Ramos (cell line): ENCODE data around the gene SLC37A3.
"Not testable (repeated sequence)": the region's sequence is repeated elsewhere in the genome, so short reads cannot be mapped to it uniquely, and the experiment has no call there.

ENCODE experiments used
- in situ Hi-C: fragments of 300-500 bp; cut with MboI; formaldehyde crosslinking; loops from one replicate; pipeline ENCODE4 v1.14.3; 2022; ENCODE audit warnings: low sequenced_read_pairs; ENCODE audit not compliant: unreplicated experiment

The SLC37A3 gene

DNA sequence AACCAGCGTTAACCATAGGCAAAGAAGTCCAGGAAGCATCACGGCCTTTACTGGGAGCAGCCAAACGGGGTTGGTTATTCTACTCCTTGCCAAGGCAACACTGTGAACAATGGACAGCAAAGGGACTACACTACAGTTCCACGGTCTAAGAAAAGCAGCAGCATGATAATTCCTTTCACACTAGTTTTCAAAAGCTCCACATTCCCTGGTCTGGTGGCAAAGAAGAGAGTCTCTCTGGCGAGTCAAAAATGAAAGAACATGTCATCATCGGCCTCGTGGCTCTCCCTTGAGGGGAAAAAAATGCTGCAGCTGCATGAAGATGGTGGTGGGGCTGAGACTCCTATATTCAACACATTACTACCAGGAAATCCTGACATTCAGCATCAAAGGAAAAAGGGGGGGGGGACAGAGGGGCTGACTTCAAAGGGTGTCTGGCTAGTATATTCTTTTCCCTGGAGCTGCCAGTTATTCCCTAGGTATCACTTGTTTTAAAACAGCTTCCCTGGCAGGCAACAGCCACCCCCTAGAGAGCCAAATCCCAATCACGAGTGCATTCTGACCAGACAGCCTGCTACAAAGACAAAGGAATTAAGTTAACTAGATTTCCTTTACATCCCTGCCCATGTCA is 49.1 kb downstream of the SLC37A3 start:
- in situ Hi-C loops, result loop anchor here (10.0 kb wide), 1 partner anchor 704 kb away; no protein-coding TSS in a partner anchor

GRCh38 chr7:140348161-140348849 is 50.0 kb downstream of the SLC37A3 start:
- in situ Hi-C loops, result loop anchor here (10.0 kb wide), 1 partner anchor 704 kb away; no protein-coding TSS in a partner anchor

DNA sequence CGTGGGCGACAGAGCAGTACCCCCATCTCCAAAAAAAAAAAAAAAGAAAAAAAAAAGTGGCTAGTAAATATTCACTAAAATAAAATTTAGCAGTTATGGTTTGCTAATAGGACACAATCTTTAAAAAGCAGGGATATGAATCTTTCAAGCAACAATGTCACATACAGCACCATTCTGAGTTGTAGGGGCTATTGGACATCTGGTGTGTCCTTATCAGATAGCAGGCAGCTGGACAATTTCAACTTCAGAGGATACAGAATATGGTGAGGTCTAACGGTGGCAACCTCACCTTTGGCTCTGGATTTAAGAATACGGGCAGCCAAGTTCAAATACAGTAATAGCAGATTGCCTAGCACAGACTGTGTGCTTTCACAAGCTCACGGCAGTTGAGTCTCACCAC is 51.1 kb downstream of the SLC37A3 start:
- in situ Hi-C loops, result loop anchor here (10.0 kb wide), 1 partner anchor 702 kb away; no protein-coding TSS in a partner anchor

DNA sequence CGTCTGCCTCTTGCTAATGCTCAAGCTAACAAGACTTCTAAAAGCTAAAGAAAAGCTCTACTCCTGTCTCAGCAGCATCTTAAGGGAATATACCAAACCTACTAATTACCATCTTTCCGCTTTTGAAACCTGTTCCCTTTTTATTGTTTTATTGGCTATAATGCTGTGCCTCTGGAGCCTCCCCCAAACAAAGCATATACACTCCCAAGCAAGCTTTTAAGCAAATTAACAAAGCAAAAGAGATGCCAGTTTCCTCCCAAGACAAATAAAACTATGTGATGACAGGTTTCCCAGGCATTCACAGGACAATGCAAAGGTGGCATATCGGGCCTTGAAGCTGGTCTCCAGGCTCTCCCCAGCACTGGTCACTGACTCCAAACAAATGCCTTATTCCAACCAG is 52.9 kb downstream of the SLC37A3 start:
- in situ Hi-C loops, result loop anchor here (10.0 kb wide), 1 partner anchor 701 kb away; no protein-coding TSS in a partner anchor

DNA sequence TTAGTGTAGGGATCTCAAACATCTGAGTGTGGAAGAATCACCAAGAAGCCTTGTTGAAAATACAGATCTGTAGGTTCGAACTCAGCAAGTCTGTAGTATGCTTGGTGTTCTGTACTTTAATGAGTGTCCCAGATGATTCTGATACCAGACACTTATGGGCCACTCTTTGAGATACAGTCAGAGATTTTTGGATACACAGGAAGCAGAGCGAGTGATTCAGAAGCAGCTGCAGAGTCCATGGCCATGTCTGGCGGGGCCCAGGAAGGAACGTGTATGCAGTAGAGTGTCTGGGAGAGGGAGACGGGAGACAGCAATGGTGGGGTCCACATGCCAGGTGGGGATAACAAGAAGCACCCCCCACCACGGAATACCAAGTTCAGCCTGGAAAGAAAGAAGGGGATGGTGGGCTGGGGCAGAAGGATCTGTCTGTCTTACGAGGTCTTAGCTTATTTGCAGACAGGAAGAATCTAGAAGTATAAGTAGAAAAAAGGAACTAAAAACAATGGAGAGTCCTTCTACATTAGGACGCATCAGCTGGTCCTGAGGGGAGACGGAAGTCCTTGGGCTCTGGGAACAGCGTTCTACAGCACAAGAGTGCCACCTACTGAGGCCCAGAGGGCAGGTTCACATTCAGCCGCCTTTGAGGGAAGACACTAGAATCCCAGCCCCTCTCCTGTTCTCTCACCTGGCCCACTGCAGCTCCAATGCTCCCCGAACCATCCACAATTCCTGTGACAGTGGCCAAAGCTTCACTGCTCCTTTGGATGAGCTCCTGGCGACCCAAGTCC is 55.4 kb downstream of the SLC37A3 start:
- in situ Hi-C loops, result loop anchor here (10.0 kb wide), 1 partner anchor 698 kb away; no protein-coding TSS in a partner anchor

DNA sequence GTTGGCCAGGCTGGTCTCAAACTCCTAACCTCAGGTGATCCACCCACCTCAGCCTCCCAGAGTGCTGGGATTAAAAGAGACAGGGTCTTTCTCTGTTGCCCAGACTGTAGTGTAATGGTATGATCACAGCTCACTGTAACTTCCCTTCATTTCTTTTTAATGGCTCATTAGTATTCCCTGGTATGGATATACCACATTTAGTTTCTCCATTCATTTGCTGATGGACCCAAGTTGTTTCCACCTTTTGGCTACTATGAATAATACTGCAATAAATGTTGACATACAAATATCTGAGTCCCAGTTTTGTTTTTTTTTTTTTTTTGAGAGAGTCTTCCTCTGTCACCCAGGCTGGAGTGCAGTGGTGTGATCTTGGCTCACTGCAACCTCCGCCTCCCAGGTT is 59.4 kb downstream of the SLC37A3 start:
- in situ Hi-C loops, result not testable (repeated sequence)

DNA sequence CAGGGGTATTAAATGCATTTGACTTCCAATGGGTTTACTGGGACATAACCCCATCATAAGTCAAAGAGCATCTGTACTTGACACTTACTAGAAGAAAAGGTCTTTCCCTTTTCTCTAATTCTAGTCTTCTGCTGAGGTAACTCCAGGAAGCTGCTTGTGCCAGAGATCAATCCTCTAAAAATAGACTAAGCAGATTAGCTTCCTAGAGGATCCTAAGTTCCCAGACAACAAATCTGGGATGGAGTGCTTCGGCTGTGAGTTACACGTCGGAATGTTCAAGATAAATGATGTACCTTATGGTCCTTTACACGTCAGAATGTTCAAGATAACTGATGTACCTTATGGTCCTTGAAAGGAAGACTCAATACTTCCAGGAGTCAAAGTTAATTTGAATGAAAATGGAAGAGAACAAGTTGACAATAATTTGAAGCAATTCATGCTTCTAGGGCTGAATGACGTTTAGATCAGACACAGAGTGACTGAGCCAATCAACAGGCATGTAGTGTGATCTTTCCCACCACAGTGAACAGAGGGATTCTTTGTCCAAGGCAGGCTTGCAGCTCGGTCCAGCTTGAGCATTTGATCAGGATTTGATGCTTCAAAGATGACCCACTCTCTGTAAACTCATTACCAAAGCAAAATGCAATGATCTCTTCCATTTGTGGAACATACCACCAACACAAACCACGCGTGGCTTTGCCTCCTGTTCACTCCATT is 63.8 kb downstream of the SLC37A3 start:
- in situ Hi-C loops, result no loop called here

GRCh38 chr7:140333686-140334085 is 64.6 kb downstream of the SLC37A3 start:
- in situ Hi-C loops, result no loop called here

- in situ Hi-C loops, result no loop called here
These were observed 65.1 kb downstream of the SLC37A3 start for GRCh38 chr7:140333223-140333622.

GRCh38 chr7:140330595-140330994 is 67.7 kb downstream of the SLC37A3 start:
- in situ Hi-C loops, result no loop called here

DNA sequence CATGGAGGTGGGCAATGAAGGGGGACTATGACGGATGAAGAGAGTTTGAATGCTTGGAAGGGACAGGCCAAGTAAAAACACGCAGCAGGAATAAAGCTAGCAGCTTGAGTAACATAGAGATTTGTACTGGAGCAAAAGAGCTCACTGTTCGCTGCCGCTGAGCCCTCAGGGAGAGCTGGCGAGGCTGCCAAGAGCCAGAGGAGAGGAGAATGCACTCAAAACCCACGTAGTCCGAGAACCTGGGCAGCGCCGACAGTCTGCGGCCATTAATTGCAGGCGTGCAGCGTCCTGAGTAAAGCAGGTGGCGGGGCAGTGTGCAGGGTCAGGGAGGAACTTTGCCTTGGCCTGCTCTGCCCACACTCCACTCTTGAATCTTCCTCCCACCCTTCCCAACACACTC is 68.2 kb downstream of the SLC37A3 start:
- in situ Hi-C loops, result no loop called here

DNA sequence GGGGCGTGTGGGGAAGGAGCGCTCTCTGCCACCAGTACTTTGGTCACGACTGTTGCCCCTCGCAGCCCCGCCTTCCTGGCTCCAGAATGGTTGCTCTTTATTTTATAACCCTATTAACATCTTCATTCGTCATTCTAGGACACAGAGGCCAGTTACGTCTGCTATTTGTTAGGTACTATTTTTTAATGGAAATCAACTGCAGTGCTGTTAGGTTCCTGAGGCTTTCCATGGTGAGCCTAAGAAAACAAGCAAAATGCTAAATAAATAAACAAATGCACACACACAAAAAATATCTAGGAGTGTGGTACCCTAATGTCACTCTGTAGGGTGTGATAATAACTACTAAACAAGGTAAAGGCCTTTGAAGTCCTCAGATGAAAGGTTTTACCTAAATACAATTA is 71.1 kb downstream of the SLC37A3 start:
- in situ Hi-C loops, result no loop called here

DNA sequence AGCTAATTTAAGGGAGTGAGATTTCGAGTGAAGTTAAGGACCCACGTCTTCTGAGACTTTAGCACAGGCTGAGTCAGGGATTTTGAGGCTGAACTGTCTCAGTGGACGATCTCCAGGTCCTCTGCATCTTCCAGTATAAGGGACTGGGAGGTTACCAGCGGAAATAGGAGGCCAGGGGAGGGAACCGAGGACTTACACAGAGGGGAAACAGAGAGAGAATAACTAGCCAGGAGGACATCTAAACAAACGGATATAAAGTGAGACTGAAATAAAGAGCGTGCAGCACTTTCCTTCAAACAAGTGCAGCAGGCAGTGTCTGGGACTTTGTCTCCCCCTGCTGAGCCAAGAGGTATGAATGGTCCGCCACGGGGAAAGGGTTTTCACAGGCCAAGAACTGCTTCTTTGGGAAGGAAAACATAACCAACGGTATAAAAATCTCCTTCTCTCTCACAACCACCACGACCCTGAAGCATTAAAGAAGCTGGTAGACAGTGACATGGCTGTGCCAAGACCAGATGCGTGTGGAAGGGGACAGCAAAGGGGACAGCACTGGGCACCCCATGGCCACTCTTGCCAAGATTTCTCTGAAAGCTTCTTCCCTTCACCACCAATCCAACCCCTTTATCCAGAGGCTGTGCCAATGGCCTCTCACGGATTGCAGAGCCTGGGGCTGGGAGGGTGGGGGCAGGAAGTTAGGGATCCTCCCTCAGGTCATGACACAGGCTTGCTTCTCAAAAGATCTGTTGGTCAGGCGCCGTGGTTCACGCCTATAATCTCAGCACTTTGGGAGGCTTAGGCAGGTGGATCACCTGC is 72.0 kb downstream of the SLC37A3 start:
- in situ Hi-C loops, result no loop called here

GRCh38 chr7:140325600-140325999 is 72.7 kb downstream of the SLC37A3 start:
- in situ Hi-C loops, result no loop called here

- in situ Hi-C loops, result no loop called here
These were observed 73.6 kb downstream of the SLC37A3 start for GRCh38 chr7:140324714-140325113.

DNA sequence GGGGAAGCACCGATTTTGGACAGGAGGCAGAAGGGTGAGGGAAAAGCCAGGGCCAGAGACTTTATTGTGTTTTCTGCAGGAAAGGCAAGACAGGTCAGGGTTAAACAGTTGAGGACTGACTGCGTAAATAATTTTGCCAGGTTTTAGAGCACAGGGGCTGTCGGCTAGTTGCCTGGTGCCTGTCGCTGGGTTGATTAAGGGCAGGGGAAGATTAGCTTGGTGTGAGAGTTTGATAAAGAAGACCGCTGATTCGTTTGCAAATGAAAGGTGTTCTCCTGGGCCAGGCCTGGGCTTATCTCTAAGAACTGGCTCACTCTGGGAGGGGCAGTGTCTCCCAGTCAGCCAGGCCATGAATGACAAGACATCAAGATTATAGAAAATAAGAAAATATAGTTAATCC is 75.6 kb downstream of the SLC37A3 start:
- in situ Hi-C loops, result no loop called here

GRCh38 chr7:140320078-140320477 is 78.3 kb downstream of the SLC37A3 start:
- in situ Hi-C loops, result not testable (repeated sequence)

GRCh38 chr7:140317999-140318398 is 80.3 kb downstream of the SLC37A3 start:
- in situ Hi-C loops, result no loop called here

DNA sequence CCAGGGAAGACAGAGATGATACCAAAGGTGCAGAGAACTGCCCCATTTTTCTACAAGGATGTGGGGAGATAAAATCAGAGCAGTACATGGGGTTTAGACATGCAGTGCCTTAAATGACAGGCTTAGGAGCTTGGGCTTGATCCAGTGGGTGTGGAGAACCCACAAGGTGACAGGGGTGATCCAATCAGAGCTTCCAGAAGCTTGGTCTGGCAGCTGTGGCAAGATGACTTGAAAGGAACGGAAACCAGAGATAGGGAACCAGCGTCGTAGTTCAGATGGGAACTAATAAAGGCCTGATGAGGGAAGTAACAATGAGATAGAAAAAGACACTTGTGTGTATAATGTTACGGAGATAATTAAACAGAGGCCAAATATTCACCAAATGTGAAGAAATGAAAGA is 80.7 kb downstream of the SLC37A3 start:
- in situ Hi-C loops, result no loop called here
